C4-2B (cell line): Measurements from ENCODE around the gene BMAL2.

Source experiments
- H3K27ac ChIP-seq: fragments of 450-650 bp; 2 replicates; pipeline ENCODE4 v1.5.1; 2017
- ZFX ChIP-seq: fragments of 450-650 bp; IDR thresholded peaks from 2 replicates; pipeline ENCODE4 v1.6.1; 2017
- TF ChIP-seq, protein P1 (sequence below): fragments of 450-650 bp; conservative IDR thresholded peaks from 2 replicates; pipeline ENCODE4 v1.5.1; 2017; ENCODE audit warnings: mild to moderate bottlenecking

Gene BMAL2, protein sequence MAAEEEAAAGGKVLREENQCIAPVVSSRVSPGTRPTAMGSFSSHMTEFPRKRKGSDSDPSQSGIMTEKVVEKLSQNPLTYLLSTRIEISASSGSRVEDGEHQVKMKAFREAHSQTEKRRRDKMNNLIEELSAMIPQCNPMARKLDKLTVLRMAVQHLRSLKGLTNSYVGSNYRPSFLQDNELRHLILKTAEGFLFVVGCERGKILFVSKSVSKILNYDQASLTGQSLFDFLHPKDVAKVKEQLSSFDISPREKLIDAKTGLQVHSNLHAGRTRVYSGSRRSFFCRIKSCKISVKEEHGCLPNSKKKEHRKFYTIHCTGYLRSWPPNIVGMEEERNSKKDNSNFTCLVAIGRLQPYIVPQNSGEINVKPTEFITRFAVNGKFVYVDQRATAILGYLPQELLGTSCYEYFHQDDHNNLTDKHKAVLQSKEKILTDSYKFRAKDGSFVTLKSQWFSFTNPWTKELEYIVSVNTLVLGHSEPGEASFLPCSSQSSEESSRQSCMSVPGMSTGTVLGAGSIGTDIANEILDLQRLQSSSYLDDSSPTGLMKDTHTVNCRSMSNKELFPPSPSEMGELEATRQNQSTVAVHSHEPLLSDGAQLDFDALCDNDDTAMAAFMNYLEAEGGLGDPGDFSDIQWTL

DNA sequence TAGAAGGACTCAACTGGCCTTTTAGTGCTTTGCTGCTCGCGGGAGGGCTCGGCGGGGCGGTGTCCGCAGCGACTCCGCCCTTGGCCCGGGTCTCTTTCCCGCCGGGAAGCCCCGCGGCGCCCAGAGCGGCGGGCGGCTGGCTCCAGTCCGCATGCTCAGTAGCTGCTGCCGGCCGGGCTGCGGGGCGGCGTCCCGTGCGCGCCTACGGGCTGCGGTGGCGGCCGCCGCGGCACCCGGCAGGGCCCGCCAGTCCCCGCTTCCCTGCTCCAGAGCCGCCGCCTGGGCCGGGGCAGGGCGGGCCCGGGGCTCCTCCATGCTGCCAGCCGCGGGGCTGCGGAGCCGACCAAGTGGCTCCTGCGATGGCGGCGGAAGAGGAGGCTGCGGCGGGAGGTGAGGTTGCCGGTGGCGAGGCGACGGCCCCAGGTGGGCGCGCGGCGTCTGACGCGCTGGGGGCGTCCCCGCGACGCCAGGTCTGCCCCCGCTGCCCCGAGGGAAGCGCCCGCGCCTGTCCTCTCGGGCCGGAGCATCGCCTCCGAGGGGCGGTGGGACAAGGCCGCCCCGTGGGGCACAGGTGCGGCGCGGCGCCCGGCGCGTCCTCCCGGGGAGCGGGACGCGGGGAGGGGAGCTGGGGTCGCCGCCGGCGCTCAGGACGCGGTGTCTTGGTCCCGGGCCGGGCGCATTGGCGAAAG lies at the start of gene BMAL2:
Gene BMAL2 (plus strand): TSS at position 123 of the 689 bp plus-strand sequence. CDS start 237 bp downstream, at position 360.
- TF ChIP-seq, protein P1, sequence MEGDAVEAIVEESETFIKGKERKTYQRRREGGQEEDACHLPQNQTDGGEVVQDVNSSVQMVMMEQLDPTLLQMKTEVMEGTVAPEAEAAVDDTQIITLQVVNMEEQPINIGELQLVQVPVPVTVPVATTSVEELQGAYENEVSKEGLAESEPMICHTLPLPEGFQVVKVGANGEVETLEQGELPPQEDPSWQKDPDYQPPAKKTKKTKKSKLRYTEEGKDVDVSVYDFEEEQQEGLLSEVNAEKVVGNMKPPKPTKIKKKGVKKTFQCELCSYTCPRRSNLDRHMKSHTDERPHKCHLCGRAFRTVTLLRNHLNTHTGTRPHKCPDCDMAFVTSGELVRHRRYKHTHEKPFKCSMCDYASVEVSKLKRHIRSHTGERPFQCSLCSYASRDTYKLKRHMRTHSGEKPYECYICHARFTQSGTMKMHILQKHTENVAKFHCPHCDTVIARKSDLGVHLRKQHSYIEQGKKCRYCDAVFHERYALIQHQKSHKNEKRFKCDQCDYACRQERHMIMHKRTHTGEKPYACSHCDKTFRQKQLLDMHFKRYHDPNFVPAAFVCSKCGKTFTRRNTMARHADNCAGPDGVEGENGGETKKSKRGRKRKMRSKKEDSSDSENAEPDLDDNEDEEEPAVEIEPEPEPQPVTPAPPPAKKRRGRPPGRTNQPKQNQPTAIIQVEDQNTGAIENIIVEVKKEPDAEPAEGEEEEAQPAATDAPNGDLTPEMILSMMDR = no peak; the same call in 1 of the 2 replicates
- TF ChIP-seq ZFX = peak; percentile 83
- H3K27ac ChIP-seq = peak within 1 kb of the TSS; percentile 56

DNA sequence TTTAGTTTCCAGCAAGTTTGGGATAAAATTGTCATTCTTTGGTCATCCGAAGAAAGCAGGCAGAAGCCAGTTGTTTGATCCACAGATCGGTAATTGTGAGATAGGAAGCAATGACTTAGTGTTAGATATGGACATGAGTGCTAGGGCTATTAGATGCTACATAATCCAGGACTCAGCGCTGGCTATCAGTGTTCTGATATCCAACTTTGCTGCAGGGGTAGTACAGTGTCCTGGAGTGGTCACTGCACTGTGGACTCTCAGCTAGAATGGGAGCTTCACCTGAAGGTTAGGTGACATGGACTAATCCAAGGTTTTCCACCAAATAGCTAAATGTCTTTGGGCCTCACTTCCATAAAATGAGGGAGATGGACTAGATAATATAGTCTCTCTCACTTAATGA lies 48.6 kb upstream of the BMAL2 start:
- TF ChIP-seq ZFX = no peak
- TF ChIP-seq, protein P1 = no peak
- no peak overlapping the region for H3K27ac ChIP-seq

DNA sequence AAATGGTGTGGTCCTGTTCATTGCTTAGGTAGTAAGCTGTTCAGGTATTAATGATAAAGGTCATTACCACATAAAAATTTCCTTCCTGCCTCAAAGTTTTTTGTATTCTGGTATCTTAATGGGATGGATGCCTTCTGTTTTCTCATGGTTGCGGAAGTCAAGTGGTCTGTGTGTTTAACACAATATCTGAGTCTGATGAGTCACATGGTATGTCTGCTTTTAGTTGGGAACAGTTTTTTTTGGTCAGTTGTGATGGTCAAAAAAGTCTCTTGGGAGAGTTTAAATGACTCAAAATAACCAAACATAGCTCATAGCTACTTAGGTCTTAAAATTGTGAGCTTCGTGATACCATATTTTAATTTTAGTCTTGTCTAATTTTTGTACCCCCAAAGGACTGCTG lies 47.9 kb upstream of the BMAL2 start:
- no peak overlapping the region for H3K27ac ChIP-seq
- no peak for TF ChIP-seq ZFX
- TF ChIP-seq, protein P1 = no peak

DNA sequence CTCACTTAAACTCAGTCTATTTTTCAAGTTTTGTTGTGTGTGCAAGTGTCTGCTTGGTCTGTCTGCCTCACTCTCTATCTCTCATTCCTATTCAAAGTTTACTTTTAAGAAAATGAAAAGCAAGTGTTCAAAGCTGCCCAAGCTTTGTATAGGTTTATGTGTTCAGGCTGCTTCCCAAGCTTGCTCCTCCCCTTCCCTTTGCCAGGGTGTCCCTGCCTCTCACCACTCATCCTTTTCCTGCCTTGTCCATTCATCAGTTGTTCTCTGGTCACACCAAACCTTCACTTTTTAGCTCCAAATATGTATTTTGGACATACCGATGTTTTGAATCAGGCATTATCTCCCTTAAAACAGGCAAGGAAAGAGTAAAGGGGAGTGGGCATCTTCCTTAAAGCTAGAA lies 47.2 kb upstream of the BMAL2 start:
- H3K27ac ChIP-seq = no peak overlapping the region
- TF ChIP-seq ZFX = no peak
- TF ChIP-seq, protein P1 = no peak

DNA sequence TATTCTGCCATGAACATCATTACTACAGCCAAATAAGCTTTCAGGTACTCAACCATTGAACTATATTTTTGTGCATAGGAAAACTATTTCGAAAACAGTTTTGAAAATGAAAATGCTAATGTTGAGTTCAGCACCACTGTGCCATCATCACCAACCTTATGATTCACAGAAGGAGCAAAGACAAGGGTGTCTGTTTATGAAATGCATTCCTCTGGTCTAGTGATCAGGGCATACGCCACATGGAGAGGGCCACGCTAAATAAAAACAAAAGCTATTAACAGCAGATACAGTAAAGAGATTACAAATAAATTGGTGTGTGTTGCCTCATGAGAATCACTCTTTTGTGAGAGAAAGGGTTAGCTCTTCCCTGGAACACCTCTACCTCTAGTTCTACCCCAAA lies 43.2 kb upstream of the BMAL2 start:
- TF ChIP-seq, protein P1 = no peak
- no peak for TF ChIP-seq ZFX
- H3K27ac ChIP-seq = no peak overlapping the region

DNA sequence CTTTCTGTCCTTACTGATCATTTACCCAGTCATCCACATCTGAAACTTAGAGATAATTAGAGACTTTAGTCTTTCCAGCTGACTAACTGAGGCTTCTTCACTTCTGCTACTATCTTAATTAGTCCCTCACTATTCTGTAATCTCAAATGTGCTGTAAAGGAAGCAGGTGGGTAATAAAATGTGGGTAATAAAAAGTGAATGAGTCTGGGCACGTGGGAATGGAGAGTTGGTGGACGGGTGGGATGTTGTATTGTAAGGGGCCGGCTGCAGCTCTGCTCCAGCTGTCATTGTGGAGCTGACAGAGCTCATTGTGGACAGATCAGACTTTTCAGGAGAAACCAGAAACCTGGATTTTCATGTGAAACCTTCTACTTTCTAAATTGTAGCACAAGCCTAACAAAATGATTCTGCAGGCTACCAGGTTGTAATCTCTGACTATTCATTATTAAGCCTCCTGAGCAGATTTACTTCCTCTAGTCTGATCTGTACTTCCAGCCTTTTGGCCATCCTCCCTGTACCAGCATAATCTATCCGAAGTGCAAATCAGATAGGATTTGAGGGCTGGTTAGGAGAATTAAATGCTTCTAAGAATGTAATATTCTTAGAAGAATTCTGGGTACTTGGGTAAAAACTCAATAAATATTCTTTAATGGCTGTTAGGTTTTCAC lies 42.0 kb upstream of the BMAL2 start:
- H3K27ac ChIP-seq = no peak overlapping the region
- no peak for TF ChIP-seq ZFX
- TF ChIP-seq, protein P1 = no peak
